Activated T-cell treated with anti-CD3 and anti-CD28 coated beads, Interleukin-2, amount 50 U/mL, for 4 hours (primary cell): ENCODE measurements around the gene PDCD1. TPM values are rescaled to one million over a fixed set of nuclear protein-coding genes. Genes with fewer than 3 reads are reported as not detected.
"Not testable (repeated sequence)": the region's sequence is repeated elsewhere in the genome, so short reads cannot be mapped to it uniquely, and the experiment has no call there.

ENCODE experiments used
- ATAC-seq, 2 donors: fragments of 200-7000 bp; cut with Tn5 transposase; one replicate each; pipeline ENCODE4 v1.10.0; 2021
- DNase-seq: peaks from one replicate; pipeline ENCODE4 v3.0.0-alpha.2; 2020
- H3K27me3 Mint-ChIP-seq: one replicate; pipeline ENCODE4 v1.8.0; 2021; ENCODE audit warnings: low read depth, mixed read lengths
- H3K36me3 Mint-ChIP-seq: one replicate; pipeline ENCODE4 v1.8.0; 2022; ENCODE audit warnings: mixed read lengths; ENCODE audit not compliant: insufficient read depth
- H3K4me1 Mint-ChIP-seq: one replicate; pipeline ENCODE4 v1.8.0; 2021; ENCODE audit warnings: low read depth, mixed read lengths
- H3K4me3 Mint-ChIP-seq: one replicate; pipeline ENCODE4 v1.8.0; 2021; ENCODE audit warnings: mild to moderate bottlenecking, moderate library complexity, mixed read lengths
- H3K9me3 Mint-ChIP-seq: one replicate; pipeline ENCODE4 v1.8.0; 2021; ENCODE audit warnings: mixed read lengths
- total RNA-seq, 3 donors: library from RNA; stranded (reverse); gene quantifications; one replicate each; pipeline ENCODE4 v1.2.1, GENCODE V29; 2021

Gene PDCD1
- total RNA-seq = 100 to 1,000 TPM in 1 of 3 donors, 10 to 100 TPM in 2; 60.5 to 102 (median 77.3) TPM

DNA sequence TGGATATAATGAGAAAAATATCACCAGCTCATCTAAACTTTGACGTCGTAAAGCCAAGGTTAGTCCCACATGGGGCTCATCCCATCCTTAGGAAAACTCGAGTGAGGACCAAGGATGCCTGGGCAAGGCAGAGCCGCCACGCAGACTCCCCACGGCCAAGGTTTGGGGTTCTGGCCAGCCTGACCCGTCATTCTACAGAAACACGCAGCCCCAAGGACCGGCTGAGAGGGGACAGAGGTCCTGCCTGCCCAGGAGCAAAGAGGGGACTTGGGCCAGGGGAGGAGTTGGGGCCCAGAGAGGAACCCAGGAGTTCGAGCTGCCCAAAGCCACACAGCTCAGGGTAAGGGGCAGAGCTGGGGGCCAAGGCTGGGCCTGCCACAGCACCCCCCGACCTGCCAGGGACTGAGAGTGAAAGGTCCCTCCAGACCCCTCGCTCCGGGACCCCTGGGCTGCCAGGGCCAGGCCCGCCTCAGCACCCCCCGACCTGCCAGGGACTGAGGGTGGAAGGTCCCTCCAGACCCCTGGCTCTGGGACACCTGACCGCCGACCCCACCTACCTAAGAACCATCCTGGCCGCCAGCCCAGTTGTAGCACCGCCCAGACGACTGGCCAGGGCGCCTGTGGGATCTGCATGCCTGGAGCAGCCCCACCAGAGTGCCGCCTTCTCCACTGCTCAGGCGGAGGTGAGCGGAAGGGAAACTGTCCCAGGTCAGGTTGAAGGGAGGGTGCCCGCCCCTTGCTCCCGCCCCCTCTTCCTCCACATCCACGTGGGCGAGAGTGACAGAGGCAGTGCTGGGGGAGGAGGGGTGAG lies at the start of gene PDCD1:
Gene PDCD1, minus strand, starts transcription at position 689 of the 811 bp plus-strand sequence. Its CDS starts 56 bp downstream, at position 633.
- H3K27me3 Mint-ChIP-seq = peaks cover 2% of the 10 kb centered on the region
- peaks cover 47% of the 10 kb centered on the region for H3K4me1 Mint-ChIP-seq

DNA sequence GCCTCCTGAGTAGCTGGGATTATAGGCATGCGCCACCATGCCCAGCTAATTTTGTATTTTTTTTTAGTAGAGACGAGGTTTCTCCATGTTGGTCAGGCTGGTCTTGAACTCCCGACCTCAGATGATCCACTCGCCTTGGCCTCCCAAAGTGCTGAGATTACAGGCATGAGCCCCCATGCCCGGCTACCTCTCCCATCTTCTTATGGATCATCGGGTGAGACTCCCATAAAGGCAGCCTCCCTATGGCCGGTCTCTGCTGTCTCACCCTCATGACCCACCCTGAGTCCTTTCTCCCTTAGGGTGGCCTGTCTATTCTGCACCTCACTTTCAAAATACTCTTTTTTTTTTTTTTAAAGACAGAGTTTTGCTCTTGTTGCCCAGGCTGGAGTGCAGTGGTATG lies 49.1 kb upstream of the PDCD1 start:
- DNase-seq, H3K4me1 Mint-ChIP-seq, H3K27me3 Mint-ChIP-seq, H3K9me3 Mint-ChIP-seq, ATAC-seq, H3K4me3 Mint-ChIP-seq: not testable (repeated sequence)
- peaks cover 25% of the 10 kb centered on the region for H3K36me3 Mint-ChIP-seq

More for the DNA sequence above, at the start of gene PDCD1:
- Mint-ChIP-seq H3K36me3 (no peaks in the 10 kb centered on the region), H3K4me3 (peak within 1 kb of the TSS; percentile 87), H3K9me3 (no peaks in the 10 kb centered on the region)
- peak; percentile 76 for DNase-seq
- ATAC-seq = peak; percentile 47 to 57

DNA sequence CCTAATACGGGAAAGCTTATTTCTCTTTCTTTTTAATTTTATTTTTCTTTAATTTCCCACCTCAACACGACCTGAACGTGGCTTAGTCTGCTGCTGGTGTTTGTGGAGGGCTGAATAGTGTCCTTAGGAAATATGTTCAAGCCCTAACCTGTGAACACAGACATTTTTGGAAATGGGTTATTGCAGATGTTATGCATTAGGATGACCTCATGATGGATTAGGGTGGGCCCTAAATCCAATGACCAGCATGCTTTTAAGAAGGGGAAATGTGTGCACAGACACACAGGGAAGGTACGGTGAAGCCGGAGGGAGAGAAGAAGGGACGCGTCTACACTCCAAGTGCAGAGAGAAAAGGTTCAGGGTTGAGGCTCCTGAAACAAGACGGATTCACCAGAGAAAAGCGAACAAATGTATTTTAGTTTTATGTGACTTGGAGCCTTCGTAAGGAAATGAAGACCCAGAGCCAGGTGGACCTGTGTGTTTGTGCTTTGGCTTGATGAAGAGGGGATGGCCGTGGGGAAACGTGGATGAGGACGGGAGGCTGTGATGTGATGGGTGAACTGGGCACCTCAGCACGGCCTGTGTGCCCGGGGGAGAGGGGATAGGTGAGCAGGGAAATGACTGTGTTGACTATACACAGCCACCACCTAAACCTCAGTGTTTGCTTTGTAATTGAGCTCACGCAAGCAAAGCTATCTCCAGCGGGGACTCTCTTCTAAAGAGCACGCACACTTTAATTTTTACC lies 48.3 kb upstream of the PDCD1 start:
- ATAC-seq (no peak), DNase-seq (no peak)
- H3K9me3 Mint-ChIP-seq = peaks cover 1% of the 10 kb centered on the region
- H3K4me1 Mint-ChIP-seq = peaks cover 1% of the 10 kb centered on the region
- no peak overlapping the region for H3K4me3 Mint-ChIP-seq
- peaks cover 22% of the 10 kb centered on the region for H3K36me3 Mint-ChIP-seq
- H3K27me3 Mint-ChIP-seq = no peaks in the 10 kb centered on the region

- ATAC-seq, H3K9me3 Mint-ChIP-seq, H3K4me1 Mint-ChIP-seq, DNase-seq, H3K4me3 Mint-ChIP-seq, H3K27me3 Mint-ChIP-seq: not testable (repeated sequence)
- peaks cover 17% of the 10 kb centered on the region for H3K36me3 Mint-ChIP-seq
Measured at GRCh38 chr2:241906378-241906770, 47.7 kb upstream of the PDCD1 start.

GRCh38 chr2:241905716-241906377 lies 47.2 kb upstream of the PDCD1 start:
- no peak for DNase-seq
- peaks cover 1% of the 10 kb centered on the region for H3K4me1 Mint-ChIP-seq
- H3K4me3 Mint-ChIP-seq = no peak overlapping the region
- H3K27me3 Mint-ChIP-seq = no peaks in the 10 kb centered on the region
- no peaks in the 10 kb centered on the region for H3K9me3 Mint-ChIP-seq
- H3K36me3 Mint-ChIP-seq = peaks cover 12% of the 10 kb centered on the region
- no peak for ATAC-seq

DNA sequence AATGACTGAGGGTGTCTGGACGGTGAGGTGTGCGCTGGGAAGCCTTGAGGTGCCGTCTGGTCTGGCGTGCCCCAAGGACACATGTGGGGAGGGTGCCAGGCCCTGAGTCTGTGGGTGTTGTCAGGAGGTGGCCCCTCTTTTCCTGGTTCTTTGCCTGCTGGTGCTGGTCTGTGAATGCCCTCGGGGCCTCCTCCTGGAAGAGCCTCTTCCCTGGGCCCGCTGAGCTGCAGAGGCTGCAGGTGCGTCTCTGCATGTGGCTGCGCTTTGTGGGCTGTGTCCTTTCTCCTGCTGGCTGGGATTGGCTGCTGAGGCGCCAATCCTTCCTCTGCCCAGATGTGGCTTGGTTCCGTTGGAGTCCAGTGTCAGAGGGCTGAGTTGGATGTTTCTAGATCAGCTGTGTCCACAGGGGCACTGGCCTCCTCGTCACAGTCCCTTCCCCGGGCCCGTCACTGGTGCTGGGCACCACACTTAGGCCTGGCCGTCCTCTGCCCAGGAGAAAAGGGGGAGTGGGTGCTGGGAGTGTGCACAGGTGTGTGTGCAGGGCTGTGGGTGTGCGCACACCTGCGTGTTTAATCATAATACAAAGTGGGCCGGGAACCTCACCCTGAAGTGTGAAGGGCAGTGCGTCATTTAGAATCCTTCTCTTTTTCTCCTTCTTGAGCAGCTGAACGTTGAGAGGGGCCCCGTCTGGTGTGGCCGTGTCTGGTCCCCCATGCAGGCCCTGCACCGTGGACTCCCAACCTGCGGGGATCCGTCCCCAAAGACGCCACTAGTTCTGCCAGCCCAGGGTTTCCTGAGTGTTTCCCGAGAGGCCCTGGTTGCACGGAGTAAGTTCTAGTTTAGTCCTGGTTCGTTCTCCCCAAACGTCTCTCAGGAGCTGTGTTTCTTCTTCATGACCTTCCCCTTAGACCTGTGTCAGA lies 46.4 kb upstream of the PDCD1 start:
- H3K4me1 Mint-ChIP-seq = peaks cover 1% of the 10 kb centered on the region

DNA sequence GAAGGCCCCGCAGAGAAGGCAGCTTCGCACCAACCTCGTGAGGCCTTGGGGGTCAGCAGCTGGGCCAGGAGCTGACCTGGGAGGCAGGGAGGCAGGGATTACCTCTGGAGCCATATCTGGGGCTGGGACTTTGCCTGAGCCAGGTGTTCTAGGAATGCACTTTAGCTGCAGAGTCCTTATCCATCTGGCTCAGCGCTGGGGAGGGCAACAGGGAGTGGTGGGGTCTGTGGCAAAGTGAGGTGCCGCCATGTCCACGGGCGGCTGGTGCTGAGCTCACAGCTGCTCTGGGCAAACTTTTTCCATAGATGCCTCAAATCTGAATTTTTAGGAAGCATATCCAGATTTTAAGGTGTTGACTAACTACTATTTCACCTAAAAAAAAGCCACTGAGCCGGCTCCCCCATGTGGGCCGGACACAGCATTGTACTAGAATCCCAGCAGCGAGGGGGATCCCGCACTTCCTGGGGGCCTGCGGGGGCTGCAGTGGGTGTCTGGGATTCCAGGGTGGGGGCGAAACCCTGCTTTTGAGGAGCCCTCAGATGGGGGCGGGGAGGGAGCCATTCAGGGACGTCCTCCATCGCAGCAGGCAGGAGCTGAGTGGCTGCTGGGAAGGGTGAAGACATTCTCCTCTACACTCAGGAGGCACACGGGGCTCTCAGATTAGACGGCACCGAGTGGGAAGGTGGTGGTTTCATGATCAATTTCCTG lies 45.5 kb upstream of the PDCD1 start:
- DNase-seq = no peak
- peaks cover 7% of the 10 kb centered on the region for H3K36me3 Mint-ChIP-seq
- H3K9me3 Mint-ChIP-seq = no peaks in the 10 kb centered on the region

More for the DNA sequence above, 46.4 kb upstream of the PDCD1 start:
- Mint-ChIP-seq H3K27me3 (no peaks in the 10 kb centered on the region), H3K4me3 (no peak overlapping the region), H3K9me3 (no peaks in the 10 kb centered on the region), H3K36me3 (peaks cover 7% of the 10 kb centered on the region)
- ATAC-seq = no peak
- no peak for DNase-seq

GRCh38 chr2:241903121-241904010 lies 44.7 kb upstream of the PDCD1 start:
- peaks cover under 1% of the 10 kb centered on the region for H3K4me1 Mint-ChIP-seq
- no peaks in the 10 kb centered on the region for H3K9me3 Mint-ChIP-seq
- no peak for DNase-seq
- H3K27me3 Mint-ChIP-seq = no peaks in the 10 kb centered on the region
- H3K36me3 Mint-ChIP-seq = peaks cover 6% of the 10 kb centered on the region
- H3K4me3 Mint-ChIP-seq = no peak overlapping the region
- no peak for ATAC-seq

More for the DNA sequence above, 45.5 kb upstream of the PDCD1 start:
- Mint-ChIP-seq H3K4me1 (peaks cover 1% of the 10 kb centered on the region), H3K4me3 (no peak overlapping the region), H3K27me3 (no peaks in the 10 kb centered on the region)
- ATAC-seq = no peak

GRCh38 chr2:241902357-241902991 lies 43.8 kb upstream of the PDCD1 start:
- peak in 1 of 2 donors; percentile 62 for ATAC-seq
- no peak overlapping the region for H3K4me3 Mint-ChIP-seq
- H3K4me1 Mint-ChIP-seq = peaks cover 2% of the 10 kb centered on the region
- no peak for DNase-seq
- H3K36me3 Mint-ChIP-seq = peaks cover 4% of the 10 kb centered on the region
- no peaks in the 10 kb centered on the region for H3K9me3 Mint-ChIP-seq
- no peaks in the 10 kb centered on the region for H3K27me3 Mint-ChIP-seq

GRCh38 chr2:241901500-241902351 lies 43.0 kb upstream of the PDCD1 start:
- Mint-ChIP-seq H3K4me1 (peaks cover 2% of the 10 kb centered on the region), H3K4me3 (no peak overlapping the region), H3K36me3 (no peaks in the 10 kb centered on the region), H3K27me3 (no peaks in the 10 kb centered on the region), H3K9me3 (no peaks in the 10 kb centered on the region)
- ATAC-seq = no peak
- DNase-seq = no peak

- ATAC-seq (no peak), DNase-seq (no peak)
- Mint-ChIP-seq H3K4me1 (peaks cover 5% of the 10 kb centered on the region), H3K4me3 (no peak overlapping the region), H3K9me3 (no peaks in the 10 kb centered on the region), H3K27me3 (no peaks in the 10 kb centered on the region), H3K36me3 (no peaks in the 10 kb centered on the region)
Measured at GRCh38 chr2:241901018-241901380, 42.3 kb upstream of the PDCD1 start.
